Bone marrow (tissue), 2 donors: ENCODE measurements around the gene IFNK.

Experiments
- DNase-seq, 2 donors: peaks; one replicate each; lab custom pipeline; 2025; lab: John Stamatoyannopoulos, UW

IFNK gene

GRCh38 chr9:27511771-27512170, 12.3 kb upstream of the IFNK start:
- no peak for DNase-seq

GRCh38 chr9:27514551-27514950, 9.5 kb upstream of the IFNK start:
- DNase-seq, result no peak

GRCh38 chr9:27518006-27518405, 6.1 kb upstream of the IFNK start:
- no peak for DNase-seq

- DNase-seq, result no peak
Measured at GRCh38 chr9:27518809-27519208, 5.3 kb upstream of the IFNK start.

GRCh38 chr9:27519466-27520465, 4.3 kb upstream of the IFNK start:
- DNase-seq, result no peak

GRCh38 chr9:27520986-27521385, 3.1 kb upstream of the IFNK start:
- no peak for DNase-seq

GRCh38 chr9:27523141-27523540, 949 bp upstream of the IFNK start:
- DNase-seq, result no peak

GRCh38 chr9:27527702-27528075, 3.6 kb downstream of the IFNK start:
- no peak for DNase-seq

GRCh38 chr9:27528076-27528885, 4.2 kb downstream of the IFNK start:
- DNase-seq, result peak; percentile 25 to 69

GRCh38 chr9:27528886-27529315, 4.8 kb downstream of the IFNK start:
- DNase-seq, result peak in 1 of 2 donors; percentile 69

- peak; percentile 47 to 62 for DNase-seq
Measured at GRCh38 chr9:27529316-27530278, 5.5 kb downstream of the IFNK start, which contains the start of gene MOB3B. MOB3B (minus strand) TSS chr9:27529814; CDS start chr9:27455550, 74,264 bp downstream.

- DNase-seq, result no peak
Measured at GRCh38 chr9:27530915-27531755, 7.0 kb downstream of the IFNK start.

- DNase-seq, result no peak
Measured at GRCh38 chr9:27532046-27532445, 8.0 kb downstream of the IFNK start.

- no peak for DNase-seq
Measured at GRCh38 chr9:27533311-27533710, 9.2 kb downstream of the IFNK start.

- no peak for DNase-seq
Measured at GRCh38 chr9:27534131-27534530, 10.0 kb downstream of the IFNK start.

- no peak for DNase-seq
Measured at GRCh38 chr9:27534658-27535209, 10.6 kb downstream of the IFNK start.

- DNase-seq, result no peak
Measured at GRCh38 chr9:27535701-27536118, 11.6 kb downstream of the IFNK start.

GRCh38 chr9:27536168-27536567, 12.1 kb downstream of the IFNK start:
- no peak for DNase-seq

- no peak for DNase-seq
Measured at GRCh38 chr9:27537027-27537435, 12.9 kb downstream of the IFNK start.

GRCh38 chr9:27537756-27538155, 13.7 kb downstream of the IFNK start:
- no peak for DNase-seq
